AG09309 (cell line): Measurements from ENCODE around the gene WRAP73.

Source experiments
- DNase-seq: peaks from one replicate; pipeline ENCODE4 v3.0.0-alpha.2; 2010; ENCODE audit warnings: low read depth
- H3K4me3 ChIP-seq: 2 replicates; pipeline ENCODE4 v1.5.1; 2011; ENCODE audit warnings: mild to moderate bottlenecking, low read depth, low read length, moderate library complexity; ENCODE audit not compliant: control insufficient read depth
- CTCF ChIP-seq: IDR thresholded peaks from 2 replicates; pipeline ENCODE4 v1.5.1; 2011; ENCODE audit warnings: mild to moderate bottlenecking, low read depth, low read length, inconsistent platforms; ENCODE audit not compliant: insufficient read depth, control insufficient read depth; ENCODE audit errors: missing control alignments

The WRAP73 gene

GRCh38 chr1:3661631-3662030 lies 11.7 kb upstream of the WRAP73 start:
- TF ChIP-seq CTCF: no peak
- no peak overlapping the region for H3K4me3 ChIP-seq
- DNase-seq: no peak

- H3K4me3 ChIP-seq: no peak overlapping the region
These were observed 10.8 kb upstream of the WRAP73 start for GRCh38 chr1:3660704-3661103.

GRCh38 chr1:3659093-3659492 lies 9.2 kb upstream of the WRAP73 start:
- no peak for TF ChIP-seq CTCF
- no peak overlapping the region for H3K4me3 ChIP-seq
- no peak for DNase-seq

More at GRCh38 chr1:3660704-3661103, 10.8 kb upstream of the WRAP73 start:
- DNase-seq: no peak
- TF ChIP-seq CTCF: no peak

GRCh38 chr1:3658231-3658615 lies 8.3 kb upstream of the WRAP73 start:
- H3K4me3 ChIP-seq: no peak overlapping the region
- no peak for TF ChIP-seq CTCF
- DNase-seq: no peak

- DNase-seq: no peak
- TF ChIP-seq CTCF: no peak
- no peak overlapping the region for H3K4me3 ChIP-seq
These were observed 7.8 kb upstream of the WRAP73 start for GRCh38 chr1:3657578-3658230.

GRCh38 chr1:3657096-3657475 lies 7.2 kb upstream of the WRAP73 start:
- H3K4me3 ChIP-seq: no peak overlapping the region
- TF ChIP-seq CTCF: no peak
- no peak for DNase-seq
